ENCODE data around the gene ARID3C. TPM values are rescaled to one million over a fixed set of nuclear protein-coding genes. Genes with fewer than 3 reads are reported as not detected.

Gene ARID3C
- total and polyA plus RNA-seq, 8 donors, result not detected

DNA sequence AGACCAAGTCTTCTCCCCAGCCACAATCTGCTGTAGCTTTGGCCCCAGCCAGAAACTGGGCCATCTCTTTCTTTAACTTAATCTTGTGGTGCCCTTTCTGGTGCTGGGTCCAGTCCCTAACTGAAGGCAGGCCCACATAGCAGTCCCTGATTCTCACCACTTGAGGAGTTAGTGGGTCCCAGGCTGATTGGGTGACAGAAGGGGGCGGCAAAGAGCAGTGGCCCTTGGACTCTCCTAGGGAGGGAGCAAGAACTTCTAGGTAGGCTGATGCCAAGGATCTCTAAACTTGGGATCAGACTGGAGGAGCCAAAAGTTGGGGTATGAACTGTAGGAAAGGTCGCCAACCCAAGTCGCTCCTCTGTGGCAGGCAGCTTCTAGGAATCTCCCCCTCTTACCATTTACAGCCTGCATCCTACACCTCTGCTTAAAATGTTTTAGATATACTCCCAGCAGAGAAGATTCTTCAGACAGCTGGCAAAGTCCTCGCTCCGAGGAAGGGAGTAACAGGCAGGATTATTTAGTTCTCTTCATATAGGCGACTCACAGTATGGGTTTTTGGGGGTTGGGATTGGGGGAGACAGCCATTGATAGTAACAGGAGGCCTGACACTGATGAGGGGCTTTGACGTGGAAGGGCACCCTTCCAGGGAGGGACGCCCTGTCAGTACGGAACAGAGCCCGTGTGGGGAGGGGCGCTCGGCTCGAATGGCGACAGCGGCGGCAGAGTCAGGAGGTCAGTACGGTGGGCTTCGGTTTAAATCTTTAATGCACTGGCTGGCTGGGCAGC is 35.6 kb upstream of the ARID3C start:
- no peak for TF ChIP-seq POLR2A (IDR thresholded peaks at IDR 0.05)
- peak in 2 of 3 donors; percentile 13 to 26 for TF ChIP-seq POLR2AphosphoS5 (IDR thresholded peaks at IDR 0.05)
- TF ChIP-seq, protein P1, sequence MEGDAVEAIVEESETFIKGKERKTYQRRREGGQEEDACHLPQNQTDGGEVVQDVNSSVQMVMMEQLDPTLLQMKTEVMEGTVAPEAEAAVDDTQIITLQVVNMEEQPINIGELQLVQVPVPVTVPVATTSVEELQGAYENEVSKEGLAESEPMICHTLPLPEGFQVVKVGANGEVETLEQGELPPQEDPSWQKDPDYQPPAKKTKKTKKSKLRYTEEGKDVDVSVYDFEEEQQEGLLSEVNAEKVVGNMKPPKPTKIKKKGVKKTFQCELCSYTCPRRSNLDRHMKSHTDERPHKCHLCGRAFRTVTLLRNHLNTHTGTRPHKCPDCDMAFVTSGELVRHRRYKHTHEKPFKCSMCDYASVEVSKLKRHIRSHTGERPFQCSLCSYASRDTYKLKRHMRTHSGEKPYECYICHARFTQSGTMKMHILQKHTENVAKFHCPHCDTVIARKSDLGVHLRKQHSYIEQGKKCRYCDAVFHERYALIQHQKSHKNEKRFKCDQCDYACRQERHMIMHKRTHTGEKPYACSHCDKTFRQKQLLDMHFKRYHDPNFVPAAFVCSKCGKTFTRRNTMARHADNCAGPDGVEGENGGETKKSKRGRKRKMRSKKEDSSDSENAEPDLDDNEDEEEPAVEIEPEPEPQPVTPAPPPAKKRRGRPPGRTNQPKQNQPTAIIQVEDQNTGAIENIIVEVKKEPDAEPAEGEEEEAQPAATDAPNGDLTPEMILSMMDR (IDR thresholded peaks at IDR 0.05), result peak in 5 of 7 experiments; percentile 67 to 89 (median 73)
- TF ChIP-seq EP300 (IDR thresholded peaks at IDR 0.05), result no peak
- Histone ChIP-seq H3K4me3 (peak overlapping the region; percentile 55 to 72 (median 66)), H3K36me3 (peaks cover 0 to 48% (median 17%) of the 10 kb centered on the region in 4 donors), H3K27ac (peak overlapping the region; percentile 95 to 99 (median 98)), H3K27me3 (no peaks in the 10 kb centered on the region), H3K4me1 (peaks cover 0 to 40% (median 29%) of the 10 kb centered on the region in 4 donors), H3K9me3 (no peaks in the 10 kb centered on the region)
- DNase-seq, result peak; percentile 85 to 89
- WGBS, 5 donors, result 10 to 17% (median 14%) methylated on average over 15 to 18 of the region's 18 CpGs
- intact Hi-C loops (cut with DNase I; ENCODE audit: low total_unique reads), result no loop called here

GRCh38 chr9:34663303-34663605 is 34.4 kb upstream of the ARID3C start:
- TF ChIP-seq EP300 (IDR thresholded peaks at IDR 0.05), result no peak
- no peak for TF ChIP-seq POLR2A (IDR thresholded peaks at IDR 0.05)
- TF ChIP-seq, protein P1 (IDR thresholded peaks at IDR 0.05), result no peak
- no peak for TF ChIP-seq POLR2AphosphoS5 (IDR thresholded peaks at IDR 0.05)
- no peak overlapping the region for H3K4me3 ChIP-seq
- H3K27me3 ChIP-seq, result no peaks in the 10 kb centered on the region
- H3K27ac ChIP-seq, result peak overlapping the region in 1 of 5 donors; percentile 98
- no peaks in the 10 kb centered on the region for H3K9me3 ChIP-seq
- peaks cover 0 to 40% (median 29%) of the 10 kb centered on the region in 4 donors for H3K4me1 ChIP-seq
- no peak for DNase-seq
- peaks cover 0 to 38% (median 15%) of the 10 kb centered on the region in 4 donors for H3K36me3 ChIP-seq
- intact Hi-C loops (cut with DNase I; ENCODE audit: low total_unique reads), result no loop called here

DNA sequence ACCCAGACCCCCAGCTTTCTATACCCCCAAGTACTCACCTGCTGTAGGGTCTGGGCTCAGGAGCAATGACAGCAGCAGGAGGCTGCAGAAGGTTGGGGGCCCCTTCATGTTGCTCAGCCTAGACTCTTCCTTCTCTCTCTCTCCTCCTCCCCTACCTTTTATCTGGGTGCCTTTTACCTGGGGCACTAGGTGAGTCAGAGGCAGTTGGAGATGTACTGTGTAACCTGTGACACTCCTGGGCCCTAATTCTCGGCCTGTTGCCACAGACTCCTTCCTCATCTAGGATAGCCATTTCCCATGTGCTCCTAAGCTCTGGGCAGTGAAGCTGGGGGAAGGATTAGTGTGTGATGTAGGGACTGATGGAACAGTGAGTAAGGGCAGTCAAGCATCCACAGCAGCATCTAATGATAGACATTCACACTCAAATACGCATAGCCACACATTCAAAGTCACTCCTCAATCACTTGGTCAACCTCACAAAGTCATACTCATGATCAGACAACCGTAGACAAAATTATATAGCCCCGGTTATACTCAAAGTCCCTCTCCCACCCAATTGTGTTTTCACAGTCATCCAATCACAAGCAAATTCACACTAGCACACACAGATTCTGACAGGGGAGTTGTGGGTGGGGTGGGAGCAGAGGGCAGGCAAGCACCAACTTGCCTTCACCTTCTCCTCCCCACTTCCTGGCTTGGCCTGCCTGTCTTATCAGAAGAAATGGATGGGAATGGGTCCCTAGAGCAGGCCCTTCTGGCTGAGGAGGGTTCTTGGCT is 33.8 kb upstream of the ARID3C start, which contains the start of gene CCL27:
Gene CCL27 (minus strand): TSS at position 132 of the 777 bp plus-strand sequence. CDS start 24 bp downstream, at position 108.
- no peaks in the 10 kb centered on the region for H3K9me3 ChIP-seq
- intact Hi-C loops (cut with DNase I; ENCODE audit: low total_unique reads), result no loop called here
- no peak for DNase-seq
- peaks cover 0 to 34% (median 15%) of the 10 kb centered on the region in 4 donors for H3K36me3 ChIP-seq
- TF ChIP-seq, protein P1 (IDR thresholded peaks at IDR 0.05), result no peak
- TF ChIP-seq POLR2AphosphoS5 (IDR thresholded peaks at IDR 0.05), result no peak
- no peak for TF ChIP-seq POLR2A (IDR thresholded peaks at IDR 0.05)
- no peak for TF ChIP-seq EP300 (IDR thresholded peaks at IDR 0.05)
- H3K27ac ChIP-seq, result peak within 1 kb of the TSS in 1 of 5 donors; percentile 98
- peaks cover 0 to 36% (median 26%) of the 10 kb centered on the region in 4 donors for H3K4me1 ChIP-seq
- no peak within 1 kb of the TSS for H3K4me3 ChIP-seq
- 77 to 88% (median 85%) methylated on average over 4 of the region's 4 CpGs for WGBS, 5 donors
- H3K27me3 ChIP-seq, result no peaks in the 10 kb centered on the region

DNA sequence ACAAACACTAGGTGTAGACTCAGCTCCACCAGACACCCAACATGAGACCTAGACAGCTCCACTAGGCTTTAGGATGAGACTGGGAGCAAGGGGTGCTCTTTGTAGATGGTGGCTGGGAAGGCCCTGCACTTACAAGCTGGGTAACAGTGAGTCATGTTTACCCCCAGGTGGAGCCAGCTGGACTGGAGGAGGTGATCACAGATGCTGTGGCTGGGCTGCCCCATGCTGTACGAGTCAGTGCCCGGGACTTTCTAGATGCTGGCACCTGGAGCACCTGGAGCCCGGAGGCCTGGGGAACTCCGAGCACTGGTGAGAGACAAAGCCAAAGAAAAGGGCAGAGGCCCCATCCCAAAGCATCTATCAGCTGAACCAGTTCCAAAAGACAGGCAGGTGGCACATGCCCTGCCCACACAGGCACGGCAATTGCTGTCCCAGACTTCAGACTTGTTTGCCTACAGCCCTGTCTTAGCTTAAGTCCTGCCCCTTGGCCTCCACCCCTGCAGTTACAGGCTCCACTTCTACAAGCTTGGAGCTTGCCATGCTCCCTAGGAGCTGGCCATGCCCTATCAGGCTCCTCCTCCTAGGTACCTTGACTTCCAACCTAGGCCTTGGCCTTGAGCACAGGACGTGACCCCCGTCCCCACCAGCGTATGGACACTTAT is 30.9 kb upstream of the ARID3C start:
- DNase-seq, result no peak
- H3K27ac ChIP-seq, result no peak overlapping the region
- TF ChIP-seq POLR2AphosphoS5 (IDR thresholded peaks at IDR 0.05) (no peak), EP300 (IDR thresholded peaks at IDR 0.05) (no peak), POLR2A (IDR thresholded peaks at IDR 0.05) (no peak)
- TF ChIP-seq, protein P1 (IDR thresholded peaks at IDR 0.05), result no peak
- intact Hi-C loops (cut with DNase I; ENCODE audit: low total_unique reads), result no loop called here
- no peaks in the 10 kb centered on the region for H3K9me3 ChIP-seq
- H3K27me3 ChIP-seq, result no peaks in the 10 kb centered on the region
- H3K36me3 ChIP-seq, result peaks cover 0 to 34% (median 15%) of the 10 kb centered on the region in 4 donors
- H3K4me3 ChIP-seq, result no peak overlapping the region
- peaks cover 6 to 23% (median 17%) of the 10 kb centered on the region in 4 donors for H3K4me1 ChIP-seq
- WGBS, 5 donors, result 72 to 97% (median 79%) methylated on average over 6 to 8 of the region's 8 CpGs
